ENCODE results near the gene ALOX15B. TPM values are rescaled to one million over a fixed set of nuclear protein-coding genes. Genes with fewer than 3 reads are reported as not detected.
"Not testable (repeated sequence)": the region's sequence is repeated elsewhere in the genome, so short reads cannot be mapped to it uniquely, and the experiment has no call there.

Gene ALOX15B
- total RNA-seq, 1 donor from 2014 or later, result not detected

DNA sequence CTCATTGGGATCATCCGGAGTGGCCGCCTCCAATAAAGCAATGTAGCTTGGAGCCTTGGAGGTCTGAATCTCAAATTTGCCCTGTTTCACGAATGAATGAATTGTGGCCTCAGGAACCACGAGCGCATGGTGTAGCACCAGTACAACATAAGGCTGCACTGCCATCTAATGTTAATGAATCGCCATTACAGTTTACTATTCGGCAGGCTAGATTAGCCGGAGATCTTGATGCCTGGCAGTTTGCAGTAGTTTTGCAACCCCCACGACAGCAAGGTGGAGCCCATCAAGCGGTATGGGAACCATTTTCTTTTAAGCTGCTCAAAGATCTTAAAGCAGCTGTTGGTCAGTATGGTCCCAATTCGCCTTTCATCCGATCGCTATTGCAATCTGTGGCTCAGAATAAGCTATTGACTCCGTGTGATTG is 18.8 kb downstream of the ALOX15B start:
- DNase-seq (ENCODE audit: low spot score, unreplicated experiment), result no peak
- peaks cover 22% of the 10 kb centered on the region for H3K4me1 Mint-ChIP-seq (ENCODE audit: low read depth)
- no peak overlapping the region for H3K27ac Mint-ChIP-seq
- peaks cover 60% of the 10 kb centered on the region for H3K27me3 Mint-ChIP-seq
- TF ChIP-seq, protein P1, sequence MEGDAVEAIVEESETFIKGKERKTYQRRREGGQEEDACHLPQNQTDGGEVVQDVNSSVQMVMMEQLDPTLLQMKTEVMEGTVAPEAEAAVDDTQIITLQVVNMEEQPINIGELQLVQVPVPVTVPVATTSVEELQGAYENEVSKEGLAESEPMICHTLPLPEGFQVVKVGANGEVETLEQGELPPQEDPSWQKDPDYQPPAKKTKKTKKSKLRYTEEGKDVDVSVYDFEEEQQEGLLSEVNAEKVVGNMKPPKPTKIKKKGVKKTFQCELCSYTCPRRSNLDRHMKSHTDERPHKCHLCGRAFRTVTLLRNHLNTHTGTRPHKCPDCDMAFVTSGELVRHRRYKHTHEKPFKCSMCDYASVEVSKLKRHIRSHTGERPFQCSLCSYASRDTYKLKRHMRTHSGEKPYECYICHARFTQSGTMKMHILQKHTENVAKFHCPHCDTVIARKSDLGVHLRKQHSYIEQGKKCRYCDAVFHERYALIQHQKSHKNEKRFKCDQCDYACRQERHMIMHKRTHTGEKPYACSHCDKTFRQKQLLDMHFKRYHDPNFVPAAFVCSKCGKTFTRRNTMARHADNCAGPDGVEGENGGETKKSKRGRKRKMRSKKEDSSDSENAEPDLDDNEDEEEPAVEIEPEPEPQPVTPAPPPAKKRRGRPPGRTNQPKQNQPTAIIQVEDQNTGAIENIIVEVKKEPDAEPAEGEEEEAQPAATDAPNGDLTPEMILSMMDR (IDR thresholded peaks at IDR 0.05; ENCODE audit: unreplicated experiment), result peak; percentile 74
- H3K9me3 Mint-ChIP-seq (ENCODE audit: low read depth), result no peaks in the 10 kb centered on the region
- H3K36me3 Mint-ChIP-seq (ENCODE audit: insufficient read depth), result no peaks in the 10 kb centered on the region
- no peak overlapping the region for H3K4me3 Mint-ChIP-seq (ENCODE audit: low read depth)

DNA sequence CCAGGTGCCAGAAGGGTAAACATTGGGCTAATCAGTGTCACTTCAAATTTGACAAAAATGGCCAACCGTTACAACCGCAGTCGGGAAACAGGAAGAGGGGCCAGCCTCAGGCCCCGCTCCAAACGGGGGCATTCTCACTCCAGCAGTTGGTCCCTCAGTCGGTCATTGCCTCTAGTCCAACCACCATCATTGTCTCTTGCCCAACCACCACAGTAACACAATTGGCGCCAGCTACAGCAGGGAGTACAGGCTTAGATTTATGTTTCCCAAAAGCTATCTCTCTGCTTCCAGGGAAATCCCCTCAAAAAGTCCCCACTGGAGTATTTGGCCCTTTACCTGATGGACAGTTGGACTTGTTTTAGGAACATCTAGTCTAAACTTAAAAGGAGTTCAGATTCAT is 20.3 kb downstream of the ALOX15B start:
- TF ChIP-seq, protein P1 (IDR thresholded peaks at IDR 0.05; ENCODE audit: unreplicated experiment), result no peak
- Mint-ChIP-seq H3K27ac (no peak overlapping the region), H3K36me3 (ENCODE audit: insufficient read depth) (no peaks in the 10 kb centered on the region), H3K4me3 (ENCODE audit: low read depth) (no peak overlapping the region), H3K27me3 (peaks cover 71% of the 10 kb centered on the region), H3K9me3 (ENCODE audit: low read depth) (no peaks in the 10 kb centered on the region), H3K4me1 (ENCODE audit: low read depth) (peaks cover 22% of the 10 kb centered on the region)
- DNase-seq (ENCODE audit: low spot score, unreplicated experiment), result no peak

DNA sequence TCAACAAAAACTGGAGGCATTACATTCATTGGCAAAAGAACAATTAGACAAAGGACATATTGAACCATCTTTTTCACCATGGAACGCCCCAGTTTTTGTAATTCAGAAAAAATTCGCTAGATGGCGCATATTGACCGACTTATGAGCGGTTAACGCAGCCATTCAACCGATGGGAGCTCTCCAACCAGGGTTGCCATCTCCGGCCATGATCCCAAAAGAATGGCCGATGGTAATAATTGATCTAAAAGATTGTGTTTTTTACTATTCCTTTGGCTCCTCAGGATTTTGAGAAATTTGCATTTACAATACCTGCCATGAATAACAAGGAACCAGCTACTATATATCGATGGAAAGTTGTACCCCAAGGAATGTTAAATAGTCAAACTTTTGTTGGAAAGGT is 21.4 kb downstream of the ALOX15B start:
- Mint-ChIP-seq H3K4me1 (ENCODE audit: low read depth) (peaks cover 22% of the 10 kb centered on the region), H3K4me3 (ENCODE audit: low read depth) (no peak overlapping the region)
- TF ChIP-seq, protein P1 (IDR thresholded peaks at IDR 0.05; ENCODE audit: unreplicated experiment), result peak; percentile 82

DNA sequence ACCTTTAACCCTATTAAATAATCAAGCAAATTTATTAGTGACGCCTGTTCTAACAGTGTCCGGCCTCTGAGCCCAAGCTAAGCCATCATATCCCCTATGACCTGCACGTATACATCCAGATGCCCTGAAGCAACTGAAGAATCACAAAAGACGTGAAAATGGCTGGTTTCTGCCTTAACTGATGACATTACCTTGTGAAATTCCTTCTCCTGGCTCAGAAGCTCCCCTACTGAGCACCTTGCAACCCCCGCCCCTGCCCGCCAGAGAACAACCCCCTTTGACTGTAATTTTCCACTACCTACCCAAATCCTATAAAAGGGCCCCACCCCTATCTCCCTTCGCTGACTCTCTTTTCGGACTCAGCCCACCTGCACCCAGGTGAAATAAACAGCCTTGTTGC is 23.0 kb downstream of the ALOX15B start:
- not testable (repeated sequence) for DNase-seq (ENCODE audit: low spot score, unreplicated experiment); H3K4me3 Mint-ChIP-seq (ENCODE audit: low read depth); H3K9me3 Mint-ChIP-seq (ENCODE audit: low read depth); H3K36me3 Mint-ChIP-seq (ENCODE audit: insufficient read depth); H3K27ac Mint-ChIP-seq; H3K4me1 Mint-ChIP-seq (ENCODE audit: low read depth)
- peaks cover 89% of the 10 kb centered on the region for H3K27me3 Mint-ChIP-seq

More for the DNA sequence above, 21.4 kb downstream of the ALOX15B start:
- H3K36me3 Mint-ChIP-seq (ENCODE audit: insufficient read depth), result no peaks in the 10 kb centered on the region
- peak; percentile 45 for DNase-seq (ENCODE audit: low spot score, unreplicated experiment)
- H3K27ac Mint-ChIP-seq, result no peak overlapping the region
- H3K27me3 Mint-ChIP-seq, result peaks cover 82% of the 10 kb centered on the region
- H3K9me3 Mint-ChIP-seq (ENCODE audit: low read depth), result no peaks in the 10 kb centered on the region

DNA sequence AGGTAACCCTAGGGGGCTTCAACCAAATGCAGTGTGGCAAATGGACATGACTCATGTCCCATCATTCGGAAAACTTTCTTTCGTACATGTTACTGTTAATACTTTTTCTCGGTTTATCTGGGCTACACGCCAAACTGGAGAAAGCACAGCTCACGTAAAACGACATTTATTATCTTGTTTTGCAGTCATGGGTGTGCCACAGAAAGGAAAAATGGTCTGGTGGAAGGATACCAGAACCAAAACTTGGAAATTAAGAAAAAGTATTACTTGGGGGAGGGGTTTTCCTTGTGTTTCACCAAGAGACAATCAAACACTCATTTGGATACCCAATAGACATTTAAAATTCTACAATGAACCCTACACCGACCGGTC is 23.6 kb downstream of the ALOX15B start:
- Mint-ChIP-seq H3K27me3 (peaks cover 92% of the 10 kb centered on the region), H3K36me3 (ENCODE audit: insufficient read depth) (no peaks in the 10 kb centered on the region), H3K4me1 (ENCODE audit: low read depth) (peaks cover 5% of the 10 kb centered on the region), H3K9me3 (ENCODE audit: low read depth) (no peaks in the 10 kb centered on the region), H3K4me3 (ENCODE audit: low read depth) (no peak overlapping the region), H3K27ac (no peak overlapping the region)
- TF ChIP-seq, protein P1 (IDR thresholded peaks at IDR 0.05; ENCODE audit: unreplicated experiment), result no peak
- no peak for DNase-seq (ENCODE audit: low spot score, unreplicated experiment)

DNA sequence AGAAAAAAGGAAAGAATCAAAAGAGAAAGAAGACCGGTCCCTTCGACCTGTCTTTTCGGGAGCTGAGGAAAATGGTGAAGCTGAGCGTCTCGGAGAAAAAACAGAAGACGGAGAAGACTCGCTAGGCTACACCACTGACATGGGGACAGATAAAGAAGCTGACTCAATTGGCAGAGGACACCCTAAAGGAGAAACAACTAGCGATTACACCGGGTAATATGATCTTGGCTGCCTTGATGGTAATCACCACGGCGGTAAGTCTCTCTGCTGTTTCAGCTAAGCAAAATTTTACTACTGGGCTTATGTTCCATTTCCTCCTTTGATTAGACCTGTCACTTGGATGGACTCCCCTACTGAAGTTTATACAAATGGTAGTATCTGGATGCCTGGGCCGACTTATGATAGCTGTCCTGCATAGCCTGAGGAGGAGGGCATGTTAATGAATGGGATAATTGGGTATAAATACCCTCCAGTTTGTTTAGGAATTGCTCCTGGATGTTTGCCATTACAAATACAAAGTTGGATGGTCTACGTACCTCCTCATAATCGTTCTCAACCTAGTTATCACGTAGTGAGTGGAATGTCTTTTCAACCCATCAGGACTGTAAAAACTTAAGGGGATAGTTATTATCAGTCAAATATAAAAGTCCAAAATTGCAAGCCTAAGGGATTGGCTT is 24.1 kb downstream of the ALOX15B start:
- Mint-ChIP-seq H3K4me1 (ENCODE audit: low read depth) (peaks cover 5% of the 10 kb centered on the region), H3K27me3 (peaks cover 93% of the 10 kb centered on the region), H3K36me3 (ENCODE audit: insufficient read depth) (no peaks in the 10 kb centered on the region), H3K27ac (no peak overlapping the region), H3K4me3 (ENCODE audit: low read depth) (no peak overlapping the region), H3K9me3 (ENCODE audit: low read depth) (no peaks in the 10 kb centered on the region)
- no peak for DNase-seq (ENCODE audit: low spot score, unreplicated experiment)
- TF ChIP-seq, protein P1 (IDR thresholded peaks at IDR 0.05; ENCODE audit: unreplicated experiment), result no peak

Measured in progenitor cell of endocrine pancreas (in vitro differentiated cells).